HepG2 (cell line): ENCODE measurements around the gene DUSP7. TPM values are rescaled to one million over a fixed set of nuclear protein-coding genes. Genes with fewer than 3 reads are reported as not detected.

Experiments
- FOXP4 ChIP-seq: sonication (generic); formaldehyde crosslinking; IDR thresholded peaks from 2 replicates; pipeline ENCODE4 v1.4.0; 2020; ENCODE audit warnings: missing genetic modification reagents
- GABPB1 ChIP-seq: IDR thresholded peaks from 2 replicates; pipeline ENCODE4 v1.6.1; 2016; ENCODE audit warnings: mild to moderate bottlenecking, missing genetic modification reagents, moderate library complexity, missing compliant biosample characterization
- KDM2A ChIP-seq: sonication (generic); formaldehyde crosslinking; IDR thresholded peaks from 2 replicates; pipeline ENCODE4 v1.4.0; 2020; ENCODE audit warnings: low read depth, missing genetic modification reagents, borderline replicate concordance
- NFE2L1 ChIP-seq: sonication (generic); formaldehyde crosslinking; IDR thresholded peaks from 2 replicates; pipeline ENCODE4 v1.4.0; 2020; ENCODE audit warnings: missing genetic modification reagents, mild to moderate bottlenecking, borderline replicate concordance
- NFYB ChIP-seq: sonication (generic); formaldehyde crosslinking; IDR thresholded peaks from 2 replicates; pipeline ENCODE4 v1.4.0; 2020; ENCODE audit warnings: missing genetic modification reagents
- SALL1 ChIP-seq: sonication (generic); formaldehyde crosslinking; IDR thresholded peaks from 2 replicates; pipeline ENCODE4 v1.8.0; 2022; ENCODE audit warnings: mild to moderate bottlenecking, missing genetic modification reagents
- SP140L ChIP-seq: sonication (generic); formaldehyde crosslinking; IDR thresholded peaks from 2 replicates; pipeline ENCODE4 v1.4.0; 2020; ENCODE audit warnings: missing genetic modification reagents, borderline replicate concordance
- TEF ChIP-seq: sonication (generic); formaldehyde crosslinking; IDR thresholded peaks from 2 replicates; pipeline ENCODE4 v1.5.0; 2020; ENCODE audit warnings: missing genetic modification reagents
- ZFYVE20 ChIP-seq: sonication (generic); formaldehyde crosslinking; IDR thresholded peaks from 2 replicates; pipeline ENCODE4 v1.8.0; 2023; ENCODE audit warnings: low read depth, mild to moderate bottlenecking, moderate library complexity, missing genetic modification reagents, borderline replicate concordance
- ZNF382 ChIP-seq: sonication (generic); formaldehyde crosslinking; IDR thresholded peaks from 2 replicates; pipeline ENCODE4 v1.5.0; 2020; ENCODE audit warnings: missing genetic modification reagents, mild to moderate bottlenecking, borderline replicate concordance
- ZNF563 ChIP-seq: sonication (generic); formaldehyde crosslinking; IDR thresholded peaks from 2 replicates; pipeline ENCODE4 v1.8.0; 2022; ENCODE audit warnings: mild to moderate bottlenecking, moderate library complexity, missing genetic modification reagents
- ZNF616 ChIP-seq: sonication (generic); formaldehyde crosslinking; IDR thresholded peaks from 2 replicates; pipeline ENCODE4 v1.5.0; 2020; ENCODE audit warnings: low read depth, mild to moderate bottlenecking, missing genetic modification reagents
- polyA plus RNA-seq, 8 experiments: library from polyadenylated mRNA; depleted of rRNA in 3 of 8; stranded (reverse) in 7 of 8; unstranded in 1 of 8; fragments of >200 nt; fragmentation: Illumina TruSeq in 4 of 8; extraction: Trizol in 4 of 8; gene quantifications; 2 replicates each; pipeline versions ENCODE4 v1.2.1 to v1.2.3, GENCODE V29; 2011 to 2016; ENCODE audit warnings: low read depth in 4 of 8, missing spikeins in 1 of 8, mixed read lengths in 1 of 8; ENCODE audit not compliant: insufficient read depth in 1 of 8
- total RNA-seq, 5 experiments: library from RNA; depleted of rRNA; stranded (reverse); fragments of >200 nt; fragmentation: Illumina TruSeq; extraction: Trizol; gene quantifications; 2 replicates each; pipeline ENCODE4 v1.2.3, GENCODE V29; 2016; ENCODE audit warnings: low read depth in 1 of 5
- TF ChIP-seq, protein P1 (sequence below): IDR thresholded peaks from 2 replicates; pipeline ENCODE4 v1.6.1; 2016; ENCODE audit warnings: control low read depth
- TF ChIP-seq, protein P2 (sequence below): sonication (generic); formaldehyde crosslinking; conservative IDR thresholded peaks from 2 replicates; pipeline ENCODE4 v1.4.0; 2020; ENCODE audit warnings: missing genetic modification reagents
- TF ChIP-seq, protein P3 (sequence below): sonication (generic); formaldehyde crosslinking; IDR thresholded peaks from 2 replicates; pipeline ENCODE4 v1.9.0; 2022; ENCODE audit warnings: missing genetic modification reagents, mild to moderate bottlenecking, borderline replicate concordance
- TF ChIP-seq, protein P4 (sequence below): fragments of 450-650 bp; IDR thresholded peaks from 2 replicates; pipeline ENCODE4 v1.6.1; 2017; ENCODE audit warnings: mild to moderate bottlenecking

DUSP7 gene
- total and polyA plus RNA-seq, 2 of the 13 experiments (the other 11 are each of a cell fraction or from before 2014, with no cell fraction given), result 6.6 to 8.8 TPM

GRCh38 chr3:52055537-52056351, 627 bp downstream of the DUSP7 start (continued):
- no peak; the same call in 1 of the 2 replicates for TF ChIP-seq TEF
- TF ChIP-seq NFE2L1, result no peak
- TF ChIP-seq FOXP4 (CRISPR knock-in tag), result no peak
- TF ChIP-seq, protein P1, sequence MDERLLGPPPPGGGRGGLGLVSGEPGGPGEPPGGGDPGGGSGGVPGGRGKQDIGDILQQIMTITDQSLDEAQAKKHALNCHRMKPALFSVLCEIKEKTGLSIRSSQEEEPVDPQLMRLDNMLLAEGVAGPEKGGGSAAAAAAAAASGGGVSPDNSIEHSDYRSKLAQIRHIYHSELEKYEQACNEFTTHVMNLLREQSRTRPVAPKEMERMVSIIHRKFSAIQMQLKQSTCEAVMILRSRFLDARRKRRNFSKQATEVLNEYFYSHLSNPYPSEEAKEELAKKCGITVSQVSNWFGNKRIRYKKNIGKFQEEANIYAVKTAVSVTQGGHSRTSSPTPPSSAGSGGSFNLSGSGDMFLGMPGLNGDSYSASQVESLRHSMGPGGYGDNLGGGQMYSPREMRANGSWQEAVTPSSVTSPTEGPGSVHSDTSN (CRISPR knock-in tag), result no peak
- peak; percentile 85 for TF ChIP-seq SALL1 (CRISPR knock-in tag)
- TF ChIP-seq ZNF563 (CRISPR knock-in tag), result peak; percentile 97
- 0 out of 2 replicates have a peak, but pooled peaks have one; percentile 72 for TF ChIP-seq ZFYVE20 (CRISPR knock-in tag)
- no peak for TF ChIP-seq ZNF382
- TF ChIP-seq KDM2A (CRISPR knock-in tag), result peak; percentile 73; the same call in 1 of the 2 replicates
- TF ChIP-seq SP140L (CRISPR knock-in tag), result no peak; the same call in 1 of the 2 replicates
- TF ChIP-seq NFYB, result no peak
- TF ChIP-seq, protein P2, sequence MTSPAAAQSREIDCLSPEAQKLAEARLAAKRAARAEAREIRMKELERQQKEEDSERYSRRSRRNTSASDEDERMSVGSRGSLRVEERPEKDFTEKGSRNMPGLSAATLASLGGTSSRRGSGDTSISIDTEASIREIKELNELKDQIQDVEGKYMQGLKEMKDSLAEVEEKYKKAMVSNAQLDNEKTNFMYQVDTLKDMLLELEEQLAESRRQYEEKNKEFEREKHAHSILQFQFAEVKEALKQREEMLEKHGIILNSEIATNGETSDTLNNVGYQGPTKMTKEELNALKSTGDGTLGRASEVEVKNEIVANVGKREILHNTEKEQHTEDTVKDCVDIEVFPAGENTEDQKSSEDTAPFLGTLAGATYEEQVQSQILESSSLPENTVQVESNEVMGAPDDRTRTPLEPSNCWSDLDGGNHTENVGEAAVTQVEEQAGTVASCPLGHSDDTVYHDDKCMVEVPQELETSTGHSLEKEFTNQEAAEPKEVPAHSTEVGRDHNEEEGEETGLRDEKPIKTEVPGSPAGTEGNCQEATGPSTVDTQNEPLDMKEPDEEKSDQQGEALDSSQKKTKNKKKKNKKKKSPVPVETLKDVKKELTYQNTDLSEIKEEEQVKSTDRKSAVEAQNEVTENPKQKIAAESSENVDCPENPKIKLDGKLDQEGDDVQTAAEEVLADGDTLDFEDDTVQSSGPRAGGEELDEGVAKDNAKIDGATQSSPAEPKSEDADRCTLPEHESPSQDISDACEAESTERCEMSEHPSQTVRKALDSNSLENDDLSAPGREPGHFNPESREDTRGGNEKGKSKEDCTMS (CRISPR knock-in tag), result no peak
- peak; percentile 96 for TF ChIP-seq ZNF616 (CRISPR knock-in tag)
- TF ChIP-seq, protein P3, sequence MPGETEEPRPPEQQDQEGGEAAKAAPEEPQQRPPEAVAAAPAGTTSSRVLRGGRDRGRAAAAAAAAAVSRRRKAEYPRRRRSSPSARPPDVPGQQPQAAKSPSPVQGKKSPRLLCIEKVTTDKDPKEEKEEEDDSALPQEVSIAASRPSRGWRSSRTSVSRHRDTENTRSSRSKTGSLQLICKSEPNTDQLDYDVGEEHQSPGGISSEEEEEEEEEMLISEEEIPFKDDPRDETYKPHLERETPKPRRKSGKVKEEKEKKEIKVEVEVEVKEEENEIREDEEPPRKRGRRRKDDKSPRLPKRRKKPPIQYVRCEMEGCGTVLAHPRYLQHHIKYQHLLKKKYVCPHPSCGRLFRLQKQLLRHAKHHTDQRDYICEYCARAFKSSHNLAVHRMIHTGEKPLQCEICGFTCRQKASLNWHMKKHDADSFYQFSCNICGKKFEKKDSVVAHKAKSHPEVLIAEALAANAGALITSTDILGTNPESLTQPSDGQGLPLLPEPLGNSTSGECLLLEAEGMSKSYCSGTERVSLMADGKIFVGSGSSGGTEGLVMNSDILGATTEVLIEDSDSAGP (CRISPR knock-in tag), result peak; percentile 48; the same call in 1 of the 2 replicates
- TF ChIP-seq, protein P4, sequence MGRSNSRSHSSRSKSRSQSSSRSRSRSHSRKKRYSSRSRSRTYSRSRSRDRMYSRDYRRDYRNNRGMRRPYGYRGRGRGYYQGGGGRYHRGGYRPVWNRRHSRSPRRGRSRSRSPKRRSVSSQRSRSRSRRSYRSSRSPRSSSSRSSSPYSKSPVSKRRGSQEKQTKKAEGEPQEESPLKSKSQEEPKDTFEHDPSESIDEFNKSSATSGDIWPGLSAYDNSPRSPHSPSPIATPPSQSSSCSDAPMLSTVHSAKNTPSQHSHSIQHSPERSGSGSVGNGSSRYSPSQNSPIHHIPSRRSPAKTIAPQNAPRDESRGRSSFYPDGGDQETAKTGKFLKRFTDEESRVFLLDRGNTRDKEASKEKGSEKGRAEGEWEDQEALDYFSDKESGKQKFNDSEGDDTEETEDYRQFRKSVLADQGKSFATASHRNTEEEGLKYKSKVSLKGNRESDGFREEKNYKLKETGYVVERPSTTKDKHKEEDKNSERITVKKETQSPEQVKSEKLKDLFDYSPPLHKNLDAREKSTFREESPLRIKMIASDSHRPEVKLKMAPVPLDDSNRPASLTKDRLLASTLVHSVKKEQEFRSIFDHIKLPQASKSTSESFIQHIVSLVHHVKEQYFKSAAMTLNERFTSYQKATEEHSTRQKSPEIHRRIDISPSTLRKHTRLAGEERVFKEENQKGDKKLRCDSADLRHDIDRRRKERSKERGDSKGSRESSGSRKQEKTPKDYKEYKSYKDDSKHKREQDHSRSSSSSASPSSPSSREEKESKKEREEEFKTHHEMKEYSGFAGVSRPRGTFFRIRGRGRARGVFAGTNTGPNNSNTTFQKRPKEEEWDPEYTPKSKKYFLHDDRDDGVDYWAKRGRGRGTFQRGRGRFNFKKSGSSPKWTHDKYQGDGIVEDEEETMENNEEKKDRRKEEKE, result no peak
- peak; percentile 66; the same call in 1 of the 2 replicates for TF ChIP-seq GABPB1 (CRISPR knock-in tag)
